K562 (cell line): ENCODE results near the gene SEC11A. TPM values are rescaled to one million over a fixed set of nuclear protein-coding genes. Genes with fewer than 3 reads are reported as not detected.

Source experiments
- ARID1B ChIP-seq: fragments of 450-650 bp; IDR thresholded peaks from 2 replicates; pipeline ENCODE4 v1.6.1; 2016; ENCODE audit warnings: antibody characterized with exemption, mild to moderate bottlenecking, inconsistent platforms
- BCLAF1 ChIP-seq, 2 experiments: fragments of 450-650 bp in 1 of 2; IDR thresholded peaks; 2 replicates each; pipeline ENCODE4 v1.6.1; 2011 to 2017; ENCODE audit warnings: low read depth in 2 of 2, antibody characterized with exemption in 1 of 2, borderline replicate concordance in 1 of 2, low read length in 1 of 2, mild to moderate bottlenecking in 1 of 2, mixed read lengths in 1 of 2; ENCODE audit not compliant: control insufficient read depth in 1 of 2
- HDAC1 ChIP-seq, 2 experiments: fragments of 450-650 bp; IDR thresholded peaks; 2 replicates each; pipeline ENCODE4 v1.6.1; 2016 to 2017; ENCODE audit warnings: inconsistent platforms in 1 of 2, mild to moderate bottlenecking in 1 of 2, moderate library complexity in 1 of 2
- MCM7 ChIP-seq, 2 experiments: fragments of 450-650 bp; IDR thresholded peaks; 2 replicates each; pipeline ENCODE4 v1.6.1; 2016 to 2018
- MTA3 ChIP-seq: fragments of 450-650 bp; formaldehyde crosslinking; IDR thresholded peaks from 2 replicates; pipeline ENCODE4 v1.6.1; 2017; ENCODE audit warnings: mild to moderate bottlenecking, borderline replicate concordance
- PCBP1 ChIP-seq: fragments of 200-400 bp; formaldehyde crosslinking; IDR thresholded peaks from 2 replicates; pipeline ENCODE4 v1.6.1; 2018; ENCODE audit warnings: mild to moderate bottlenecking, low read depth, low read length; ENCODE audit not compliant: poor library complexity, severe bottlenecking
- XRCC4 ChIP-seq: IDR thresholded peaks from one replicate; pipeline ENCODE4 v1.6.1; 2011; ENCODE audit not compliant: insufficient read depth, insufficient read length; ENCODE audit errors: extremely low read depth
- ZFX ChIP-seq: sonication (generic); formaldehyde crosslinking; IDR thresholded peaks from 2 replicates; pipeline ENCODE4 v1.8.0; 2022; ENCODE audit warnings: mild to moderate bottlenecking, missing genetic modification reagents, moderate library complexity
- polyA plus RNA-seq, 8 experiments: library from polyadenylated mRNA; depleted of rRNA in 4 of 8; stranded (reverse) in 5 of 8; unstranded in 3 of 8; fragments of >200 nt; fragmentation: Nextera tagmentation in 2 of 8; fragmentation: Illumina TruSeq in 1 of 8; extraction: Ambion mirVana in 2 of 8; extraction: Trizol in 1 of 8; gene quantifications; 2 replicates each; pipeline versions ENCODE4 v1.2.1 to v1.2.3, GENCODE V29; 2011 to 2014; ENCODE audit warnings: inconsistent platforms in 1 of 8, missing spikeins in 1 of 8
- total RNA-seq, 7 experiments: library from RNA; depleted of rRNA in 6 of 7; stranded (reverse); fragments of >200 nt in 6 of 7; fragmentation: Illumina TruSeq in 2 of 7; extraction: Trizol in 2 of 7; gene quantifications; 2 replicates each; pipeline versions ENCODE4 v1.2.1 to v1.2.3, GENCODE V29; 2011 to 2021; ENCODE audit warnings: low replicate concordance in 1 of 7
- TF ChIP-seq, protein P1 (sequence below): fragments of 200-600 bp; sonication (generic); IDR thresholded peaks from one replicate; pipeline ENCODE4 v1.6.1; 2012; ENCODE audit warnings: mild to moderate bottlenecking, low read depth, low read length, inconsistent platforms
- TF ChIP-seq, protein P2 (sequence below): sonication (generic); formaldehyde crosslinking; IDR thresholded peaks from 2 replicates; pipeline ENCODE4 v1.8.0; 2022; ENCODE audit warnings: mild to moderate bottlenecking, missing genetic modification reagents, borderline replicate concordance

Gene SEC11A
- total and polyA plus RNA-seq, 9 of the 15 experiments (the other 6 are each of a cell fraction or from before 2014, with no cell fraction given): 175 to 310 (median 229) TPM

- TF ChIP-seq, protein P1, sequence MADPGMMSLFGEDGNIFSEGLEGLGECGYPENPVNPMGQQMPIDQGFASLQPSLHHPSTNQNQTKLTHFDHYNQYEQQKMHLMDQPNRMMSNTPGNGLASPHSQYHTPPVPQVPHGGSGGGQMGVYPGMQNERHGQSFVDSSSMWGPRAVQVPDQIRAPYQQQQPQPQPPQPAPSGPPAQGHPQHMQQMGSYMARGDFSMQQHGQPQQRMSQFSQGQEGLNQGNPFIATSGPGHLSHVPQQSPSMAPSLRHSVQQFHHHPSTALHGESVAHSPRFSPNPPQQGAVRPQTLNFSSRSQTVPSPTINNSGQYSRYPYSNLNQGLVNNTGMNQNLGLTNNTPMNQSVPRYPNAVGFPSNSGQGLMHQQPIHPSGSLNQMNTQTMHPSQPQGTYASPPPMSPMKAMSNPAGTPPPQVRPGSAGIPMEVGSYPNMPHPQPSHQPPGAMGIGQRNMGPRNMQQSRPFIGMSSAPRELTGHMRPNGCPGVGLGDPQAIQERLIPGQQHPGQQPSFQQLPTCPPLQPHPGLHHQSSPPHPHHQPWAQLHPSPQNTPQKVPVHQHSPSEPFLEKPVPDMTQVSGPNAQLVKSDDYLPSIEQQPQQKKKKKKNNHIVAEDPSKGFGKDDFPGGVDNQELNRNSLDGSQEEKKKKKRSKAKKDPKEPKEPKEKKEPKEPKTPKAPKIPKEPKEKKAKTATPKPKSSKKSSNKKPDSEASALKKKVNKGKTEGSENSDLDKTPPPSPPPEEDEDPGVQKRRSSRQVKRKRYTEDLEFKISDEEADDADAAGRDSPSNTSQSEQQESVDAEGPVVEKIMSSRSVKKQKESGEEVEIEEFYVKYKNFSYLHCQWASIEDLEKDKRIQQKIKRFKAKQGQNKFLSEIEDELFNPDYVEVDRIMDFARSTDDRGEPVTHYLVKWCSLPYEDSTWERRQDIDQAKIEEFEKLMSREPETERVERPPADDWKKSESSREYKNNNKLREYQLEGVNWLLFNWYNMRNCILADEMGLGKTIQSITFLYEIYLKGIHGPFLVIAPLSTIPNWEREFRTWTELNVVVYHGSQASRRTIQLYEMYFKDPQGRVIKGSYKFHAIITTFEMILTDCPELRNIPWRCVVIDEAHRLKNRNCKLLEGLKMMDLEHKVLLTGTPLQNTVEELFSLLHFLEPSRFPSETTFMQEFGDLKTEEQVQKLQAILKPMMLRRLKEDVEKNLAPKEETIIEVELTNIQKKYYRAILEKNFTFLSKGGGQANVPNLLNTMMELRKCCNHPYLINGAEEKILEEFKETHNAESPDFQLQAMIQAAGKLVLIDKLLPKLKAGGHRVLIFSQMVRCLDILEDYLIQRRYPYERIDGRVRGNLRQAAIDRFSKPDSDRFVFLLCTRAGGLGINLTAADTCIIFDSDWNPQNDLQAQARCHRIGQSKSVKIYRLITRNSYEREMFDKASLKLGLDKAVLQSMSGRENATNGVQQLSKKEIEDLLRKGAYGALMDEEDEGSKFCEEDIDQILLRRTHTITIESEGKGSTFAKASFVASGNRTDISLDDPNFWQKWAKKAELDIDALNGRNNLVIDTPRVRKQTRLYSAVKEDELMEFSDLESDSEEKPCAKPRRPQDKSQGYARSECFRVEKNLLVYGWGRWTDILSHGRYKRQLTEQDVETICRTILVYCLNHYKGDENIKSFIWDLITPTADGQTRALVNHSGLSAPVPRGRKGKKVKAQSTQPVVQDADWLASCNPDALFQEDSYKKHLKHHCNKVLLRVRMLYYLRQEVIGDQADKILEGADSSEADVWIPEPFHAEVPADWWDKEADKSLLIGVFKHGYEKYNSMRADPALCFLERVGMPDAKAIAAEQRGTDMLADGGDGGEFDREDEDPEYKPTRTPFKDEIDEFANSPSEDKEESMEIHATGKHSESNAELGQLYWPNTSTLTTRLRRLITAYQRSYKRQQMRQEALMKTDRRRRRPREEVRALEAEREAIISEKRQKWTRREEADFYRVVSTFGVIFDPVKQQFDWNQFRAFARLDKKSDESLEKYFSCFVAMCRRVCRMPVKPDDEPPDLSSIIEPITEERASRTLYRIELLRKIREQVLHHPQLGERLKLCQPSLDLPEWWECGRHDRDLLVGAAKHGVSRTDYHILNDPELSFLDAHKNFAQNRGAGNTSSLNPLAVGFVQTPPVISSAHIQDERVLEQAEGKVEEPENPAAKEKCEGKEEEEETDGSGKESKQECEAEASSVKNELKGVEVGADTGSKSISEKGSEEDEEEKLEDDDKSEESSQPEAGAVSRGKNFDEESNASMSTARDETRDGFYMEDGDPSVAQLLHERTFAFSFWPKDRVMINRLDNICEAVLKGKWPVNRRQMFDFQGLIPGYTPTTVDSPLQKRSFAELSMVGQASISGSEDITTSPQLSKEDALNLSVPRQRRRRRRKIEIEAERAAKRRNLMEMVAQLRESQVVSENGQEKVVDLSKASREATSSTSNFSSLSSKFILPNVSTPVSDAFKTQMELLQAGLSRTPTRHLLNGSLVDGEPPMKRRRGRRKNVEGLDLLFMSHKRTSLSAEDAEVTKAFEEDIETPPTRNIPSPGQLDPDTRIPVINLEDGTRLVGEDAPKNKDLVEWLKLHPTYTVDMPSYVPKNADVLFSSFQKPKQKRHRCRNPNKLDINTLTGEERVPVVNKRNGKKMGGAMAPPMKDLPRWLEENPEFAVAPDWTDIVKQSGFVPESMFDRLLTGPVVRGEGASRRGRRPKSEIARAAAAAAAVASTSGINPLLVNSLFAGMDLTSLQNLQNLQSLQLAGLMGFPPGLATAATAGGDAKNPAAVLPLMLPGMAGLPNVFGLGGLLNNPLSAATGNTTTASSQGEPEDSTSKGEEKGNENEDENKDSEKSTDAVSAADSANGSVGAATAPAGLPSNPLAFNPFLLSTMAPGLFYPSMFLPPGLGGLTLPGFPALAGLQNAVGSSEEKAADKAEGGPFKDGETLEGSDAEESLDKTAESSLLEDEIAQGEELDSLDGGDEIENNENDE: no peak
- TF ChIP-seq MTA3 (no peak), HDAC1 (IDR thresholded peaks at IDR 0.05) (0 out of 4 replicates have a peak, but pooled peaks of 1 of the 2 experiments have one; percentile 44), BCLAF1 (IDR thresholded peaks at IDR 0.05; ENCODE audit: borderline replicate concordance in 1 of 2, control insufficient read depth in 1 of 2, low read depth in 2 of 2, low read length in 1 of 2) (no peak), ARID1B (peak; percentile 78), MCM7 (IDR thresholded peaks at IDR 0.05) (no peak), XRCC4 (no peak), PCBP1 (no peak), ZFX (CRISPR knock-in tag) (no peak; the same call in 1 of the 2 replicates)
- TF ChIP-seq, protein P2, sequence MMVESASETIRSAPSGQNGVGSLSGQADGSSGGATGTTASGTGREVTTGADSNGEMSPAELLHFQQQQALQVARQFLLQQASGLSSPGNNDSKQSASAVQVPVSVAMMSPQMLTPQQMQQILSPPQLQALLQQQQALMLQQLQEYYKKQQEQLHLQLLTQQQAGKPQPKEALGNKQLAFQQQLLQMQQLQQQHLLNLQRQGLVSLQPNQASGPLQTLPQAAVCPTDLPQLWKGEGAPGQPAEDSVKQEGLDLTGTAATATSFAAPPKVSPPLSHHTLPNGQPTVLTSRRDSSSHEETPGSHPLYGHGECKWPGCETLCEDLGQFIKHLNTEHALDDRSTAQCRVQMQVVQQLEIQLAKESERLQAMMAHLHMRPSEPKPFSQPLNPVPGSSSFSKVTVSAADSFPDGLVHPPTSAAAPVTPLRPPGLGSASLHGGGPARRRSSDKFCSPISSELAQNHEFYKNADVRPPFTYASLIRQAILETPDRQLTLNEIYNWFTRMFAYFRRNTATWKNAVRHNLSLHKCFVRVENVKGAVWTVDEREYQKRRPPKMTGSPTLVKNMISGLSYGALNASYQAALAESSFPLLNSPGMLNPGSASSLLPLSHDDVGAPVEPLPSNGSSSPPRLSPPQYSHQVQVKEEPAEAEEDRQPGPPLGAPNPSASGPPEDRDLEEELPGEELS: no peak
These were observed 34.7 kb upstream of the SEC11A start (continued) for GRCh38 chr15:84750583-84751092.
